Right atrium auricular region (tissue), 2 donors: ENCODE results near the gene RESF1. TPM values are rescaled to one million over a fixed set of nuclear protein-coding genes. Genes with fewer than 3 reads are reported as not detected.
"Not testable (repeated sequence)": the region's sequence is repeated elsewhere in the genome, so short reads cannot be mapped to it uniquely, and the experiment has no call there.

Experiments used
- DNase-seq: peaks from one replicate; pipeline ENCODE4 v3.0.0-alpha.2; 2019; ENCODE audit warnings: low spot score
- H3K27ac ChIP-seq, 2 donors: fragments of 200-600 bp; sonication (generic); 1 replicate in 1 of 2; 2 replicates in 1 of 2; pipeline ENCODE4 v1.5.1; 2016 to 2019
- H3K27me3 ChIP-seq, 2 donors: fragments of 200-600 bp; sonication (generic); one replicate each; pipeline versions ENCODE4 v1.5.1 to v1.6.0; 2017 to 2019
- H3K36me3 ChIP-seq: fragments of 200-600 bp; sonication (generic); one replicate; pipeline ENCODE4 v1.5.1; 2016
- H3K4me1 ChIP-seq, 2 donors: fragments of 200-600 bp; sonication (generic); one replicate each; pipeline versions ENCODE4 v1.5.1 to v1.6.0; 2017 to 2019
- H3K4me3 ChIP-seq, 2 donors: fragments of 200-600 bp; sonication (generic); 1 replicate in 1 of 2; 2 replicates in 1 of 2; pipeline ENCODE4 v1.5.1; 2017 to 2019; ENCODE audit warnings: mild to moderate bottlenecking in 1 of 2, moderate library complexity in 1 of 2
- H3K9me3 ChIP-seq, 2 donors: fragments of 200-600 bp; sonication (generic); one replicate each; pipeline ENCODE4 v1.5.1; 2019
- CTCF ChIP-seq, 2 donors: fragments of 200-600 bp; sonication (generic); IDR thresholded peaks; one replicate each; pipeline ENCODE4 v1.5.1; 2019; ENCODE audit warnings: antibody characterized with exemption in 2 of 2
- total RNA-seq, 2 donors: library from RNA; depleted of rRNA; stranded (reverse); fragments of >200 nt; gene quantifications; one replicate each; pipeline ENCODE4 v1.1.0, GENCODE V29; 2016

Gene RESF1
- total RNA-seq, 2 donors from 2014 or later: 20.7 to 31.5 TPM

GRCh38 chr12:31928246-31929026, 30.8 kb upstream of the RESF1 start:
- TF ChIP-seq CTCF (IDR thresholded peaks at IDR 0.05): no peak
- no peaks in the 10 kb centered on the region for H3K4me1 ChIP-seq
- H3K9me3 ChIP-seq: peaks cover under 1 to 6% of the 10 kb centered on the region in 2 donors
- no peaks in the 10 kb centered on the region for H3K27me3 ChIP-seq
- H3K27ac ChIP-seq: no peak overlapping the region
- H3K36me3 ChIP-seq: no peaks in the 10 kb centered on the region
- no peak overlapping the region for H3K4me3 ChIP-seq
- DNase-seq: no peak

- Histone ChIP-seq H3K4me1 (no peaks in the 10 kb centered on the region), H3K27ac (no peak overlapping the region), H3K9me3 (no peaks in the 10 kb centered on the region), H3K27me3 (no peaks in the 10 kb centered on the region), H3K36me3 (no peaks in the 10 kb centered on the region), H3K4me3 (no peak overlapping the region)
- DNase-seq: no peak
- no peak for TF ChIP-seq CTCF (IDR thresholded peaks at IDR 0.05)
Observed at GRCh38 chr12:31929027-31929526, 30.1 kb upstream of the RESF1 start.

- Histone ChIP-seq H3K4me1 (no peaks in the 10 kb centered on the region), H3K27ac (no peak overlapping the region), H3K9me3 (no peaks in the 10 kb centered on the region), H3K27me3 (no peaks in the 10 kb centered on the region), H3K4me3 (no peak overlapping the region), H3K36me3 (no peaks in the 10 kb centered on the region)
- no peak for DNase-seq
- TF ChIP-seq CTCF (IDR thresholded peaks at IDR 0.05): no peak
Observed at GRCh38 chr12:31931796-31932715, 27.2 kb upstream of the RESF1 start.

GRCh38 chr12:31944299-31944698, 14.9 kb upstream of the RESF1 start:
- Histone ChIP-seq H3K27me3 (no peaks in the 10 kb centered on the region), H3K4me1 (no peaks in the 10 kb centered on the region), H3K36me3 (no peaks in the 10 kb centered on the region), H3K27ac (no peak overlapping the region), H3K9me3 (peaks cover 0 to 3% of the 10 kb centered on the region in 2 donors), H3K4me3 (no peak overlapping the region)
- no peak for TF ChIP-seq CTCF (IDR thresholded peaks at IDR 0.05)
- no peak for DNase-seq

- Histone ChIP-seq H3K27me3 (no peaks in the 10 kb centered on the region), H3K36me3 (no peaks in the 10 kb centered on the region), H3K4me1 (no peaks in the 10 kb centered on the region), H3K9me3 (peaks cover 0 to 3% of the 10 kb centered on the region in 2 donors), H3K27ac (no peak overlapping the region), H3K4me3 (no peak overlapping the region)
- no peak for TF ChIP-seq CTCF (IDR thresholded peaks at IDR 0.05)
- DNase-seq: no peak
Observed at GRCh38 chr12:31947971-31948370, 11.2 kb upstream of the RESF1 start.

- not testable (repeated sequence) for H3K27ac ChIP-seq, H3K4me3 ChIP-seq, H3K9me3 ChIP-seq, H3K27me3 ChIP-seq, DNase-seq, H3K36me3 ChIP-seq, H3K4me1 ChIP-seq
Observed at GRCh38 chr12:31948697-31949359, 10.4 kb upstream of the RESF1 start.
